Measurements from ENCODE around the gene BBS2.

The BBS2 gene
- total RNA-seq = 4.6 to 31.7 (median 15.8) reads per million in 17 experiments

- peak; percentile 92 to 97 (median 94) for DNase-seq
Observed at GRCh38 chr16:56519459-56520250, at the start of gene BBS2. Gene BBS2, minus strand, starts transcription at chr16:56520024. Its CDS starts 162 bp downstream, at chr16:56519862.

GRCh38 chr16:56564793-56565477 lies 45.1 kb upstream of the BBS2 start, which contains the start of gene MT4:
Gene MT4, plus strand, starts transcription at chr16:56565073. Its CDS starts 56 bp downstream, at chr16:56565129.
- no peak for DNase-seq

- DNase-seq = no peak
Observed at GRCh38 chr16:56561126-56561525, 41.3 kb upstream of the BBS2 start.

GRCh38 chr16:56560447-56560846 lies 40.6 kb upstream of the BBS2 start:
- DNase-seq = no peak

- no peak for DNase-seq
Observed at GRCh38 chr16:56559109-56559508, 39.3 kb upstream of the BBS2 start.

- no peak for DNase-seq
Observed at GRCh38 chr16:56558024-56558747, 38.4 kb upstream of the BBS2 start.

- DNase-seq = no peak
Observed at GRCh38 chr16:56554441-56554840, 34.6 kb upstream of the BBS2 start.

GRCh38 chr16:56551796-56552738 lies 32.2 kb upstream of the BBS2 start:
- DNase-seq = peak; percentile 31 to 49 (median 38)

GRCh38 chr16:56549744-56550385 lies 30.0 kb upstream of the BBS2 start:
- peak in 3 of 4 experiments; percentile 13 to 32 (median 28) for DNase-seq

- DNase-seq = no peak
Observed at GRCh38 chr16:56549161-56549560, 29.3 kb upstream of the BBS2 start.

GRCh38 chr16:56547949-56548567 lies 28.2 kb upstream of the BBS2 start:
- peak in 1 of 4 experiments; percentile 14 for DNase-seq

GRCh38 chr16:56547120-56547948 lies 27.5 kb upstream of the BBS2 start:
- DNase-seq = peak in 2 of 4 experiments; percentile 7 to 19

GRCh38 chr16:56542039-56542438 lies 22.2 kb upstream of the BBS2 start:
- DNase-seq = no peak

GRCh38 chr16:56539656-56540055 lies 19.8 kb upstream of the BBS2 start:
- no peak for DNase-seq

GRCh38 chr16:56538331-56538730 lies 18.5 kb upstream of the BBS2 start:
- no peak for DNase-seq

GRCh38 chr16:56534847-56535383 lies 15.1 kb upstream of the BBS2 start:
- no peak for DNase-seq

GRCh38 chr16:56532714-56533113 lies 12.9 kb upstream of the BBS2 start:
- no peak for DNase-seq

GRCh38 chr16:56530872-56531271 lies 11.0 kb upstream of the BBS2 start:
- no peak for DNase-seq

- no peak for DNase-seq
Observed at GRCh38 chr16:56525236-56525635, 5.4 kb upstream of the BBS2 start.

GRCh38 chr16:56520251-56520577 lies 390 bp upstream of the BBS2 start:
- no peak for DNase-seq

Measured in suppressor macrophage (primary cell).